ENCODE measurements around the gene ZNF423.

The ZNF423 gene

GRCh38 chr16:49578435-49579024, 277.4 kb downstream of the ZNF423 start:
- no peaks in the 10 kb centered on the region for H3K9me3 ChIP-seq (ENCODE audit: severe bottlenecking)
- no peaks in the 10 kb centered on the region for H3K36me3 ChIP-seq
- no peaks in the 10 kb centered on the region for H3K27me3 ChIP-seq (ENCODE audit: insufficient read depth, low read depth, severe bottlenecking)
- H3K27ac ChIP-seq: no peak overlapping the region
- DNase-seq: no peak
- no peak for TF ChIP-seq CTCF (IDR thresholded peaks at IDR 0.05; ENCODE audit: low read depth, low read length)
- no peak overlapping the region for H3K4me3 ChIP-seq (ENCODE audit: low read depth, low read length)

GRCh38 chr16:49578018-49578417, 277.9 kb downstream of the ZNF423 start:
- Histone ChIP-seq H3K36me3 (no peaks in the 10 kb centered on the region), H3K27me3 (ENCODE audit: insufficient read depth, low read depth, severe bottlenecking) (no peaks in the 10 kb centered on the region), H3K27ac (no peak overlapping the region), H3K9me3 (ENCODE audit: severe bottlenecking) (no peaks in the 10 kb centered on the region), H3K4me3 (ENCODE audit: low read depth, low read length) (no peak overlapping the region)
- TF ChIP-seq CTCF (IDR thresholded peaks at IDR 0.05; ENCODE audit: low read depth, low read length): no peak
- DNase-seq: no peak

- no peak for TF ChIP-seq CTCF (IDR thresholded peaks at IDR 0.05; ENCODE audit: low read depth, low read length)
- no peak overlapping the region for H3K4me3 ChIP-seq (ENCODE audit: low read depth, low read length)
- H3K36me3 ChIP-seq: no peaks in the 10 kb centered on the region
- H3K27ac ChIP-seq: no peak overlapping the region
- no peaks in the 10 kb centered on the region for H3K27me3 ChIP-seq (ENCODE audit: insufficient read depth, low read depth, severe bottlenecking)
- H3K9me3 ChIP-seq (ENCODE audit: severe bottlenecking): no peaks in the 10 kb centered on the region
- DNase-seq: no peak
These were observed 279.0 kb downstream of the ZNF423 start for GRCh38 chr16:49576941-49577340.

- H3K27ac ChIP-seq: no peak overlapping the region
- no peak for TF ChIP-seq CTCF (IDR thresholded peaks at IDR 0.05; ENCODE audit: low read depth, low read length)
- H3K36me3 ChIP-seq: no peaks in the 10 kb centered on the region
- DNase-seq: no peak
- no peak overlapping the region for H3K4me3 ChIP-seq (ENCODE audit: low read depth, low read length)
- H3K27me3 ChIP-seq (ENCODE audit: insufficient read depth, low read depth, severe bottlenecking): no peaks in the 10 kb centered on the region
- H3K9me3 ChIP-seq (ENCODE audit: severe bottlenecking): no peaks in the 10 kb centered on the region
These were observed 279.8 kb downstream of the ZNF423 start for GRCh38 chr16:49576173-49576494.

- no peaks in the 10 kb centered on the region for H3K27me3 ChIP-seq (ENCODE audit: insufficient read depth, low read depth, severe bottlenecking)
- H3K27ac ChIP-seq: no peak overlapping the region
- no peak for DNase-seq
- no peak overlapping the region for H3K4me3 ChIP-seq (ENCODE audit: low read depth, low read length)
- H3K36me3 ChIP-seq: no peaks in the 10 kb centered on the region
- no peak for TF ChIP-seq CTCF (IDR thresholded peaks at IDR 0.05; ENCODE audit: low read depth, low read length)
- H3K9me3 ChIP-seq (ENCODE audit: severe bottlenecking): no peaks in the 10 kb centered on the region
These were observed 280.4 kb downstream of the ZNF423 start for GRCh38 chr16:49575346-49576172.
